ENCODE data around the gene SDCCAG8. TPM values are rescaled to one million over a fixed set of nuclear protein-coding genes. Genes with fewer than 3 reads are reported as not detected.

The SDCCAG8 gene
- polyA plus RNA-seq, 1 donor = 20.2 TPM

DNA sequence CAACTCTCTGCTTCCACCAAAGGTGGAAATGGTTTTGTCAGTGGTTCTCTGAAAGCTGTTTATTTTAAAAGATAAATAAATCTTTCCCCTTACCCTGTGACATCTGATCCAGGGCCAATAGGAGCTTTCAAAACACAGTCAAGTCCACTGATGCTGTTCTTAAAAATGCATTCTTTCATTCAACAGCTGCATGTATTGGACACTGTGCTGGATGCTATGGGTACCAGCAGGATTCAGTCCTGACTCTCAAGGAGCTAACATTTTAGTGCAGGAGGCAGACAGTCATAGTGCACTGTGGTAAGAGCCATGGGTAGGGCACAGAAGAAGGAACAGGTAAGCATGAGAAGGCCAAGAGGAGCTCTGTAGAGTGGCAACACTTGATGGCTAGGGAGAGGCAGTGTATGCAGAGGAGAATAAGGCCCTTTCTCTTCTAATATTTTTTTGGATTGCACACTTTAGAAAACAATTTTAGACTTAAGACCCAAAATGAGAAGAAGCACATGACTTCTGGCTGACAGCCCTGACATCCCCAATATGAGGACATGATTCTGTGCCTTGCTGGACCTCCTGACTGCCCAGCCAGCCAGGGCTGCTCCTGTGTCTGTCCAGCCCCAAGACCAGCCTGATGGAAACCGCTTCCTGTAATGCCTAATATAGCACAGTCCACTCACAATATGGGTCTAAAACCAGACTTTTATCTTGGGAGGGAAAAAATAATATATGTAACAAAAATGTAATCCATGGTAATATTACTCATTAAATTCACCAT lies 207.3 kb downstream of the SDCCAG8 start:
- DNase-seq = no peak

DNA sequence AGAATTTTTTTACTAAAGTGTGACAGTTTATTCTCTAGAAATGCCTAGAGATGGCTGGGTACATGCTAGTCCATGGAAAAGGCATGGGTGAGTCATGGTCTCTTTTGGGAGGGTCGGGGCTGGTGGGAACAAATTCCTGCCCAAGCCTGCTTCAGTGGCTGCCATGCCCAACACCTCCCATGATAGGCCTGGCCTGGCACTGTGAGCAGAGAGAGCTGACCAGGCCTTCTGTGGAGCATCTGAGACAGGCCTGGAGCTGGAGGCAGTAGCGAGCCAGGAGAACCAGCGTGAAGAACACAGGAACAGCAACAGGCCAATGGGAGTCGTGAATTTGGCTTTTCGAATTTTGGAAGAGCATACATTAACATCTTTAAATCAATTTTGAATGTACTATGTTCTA lies 209.2 kb downstream of the SDCCAG8 start:
- no peak for DNase-seq

DNA sequence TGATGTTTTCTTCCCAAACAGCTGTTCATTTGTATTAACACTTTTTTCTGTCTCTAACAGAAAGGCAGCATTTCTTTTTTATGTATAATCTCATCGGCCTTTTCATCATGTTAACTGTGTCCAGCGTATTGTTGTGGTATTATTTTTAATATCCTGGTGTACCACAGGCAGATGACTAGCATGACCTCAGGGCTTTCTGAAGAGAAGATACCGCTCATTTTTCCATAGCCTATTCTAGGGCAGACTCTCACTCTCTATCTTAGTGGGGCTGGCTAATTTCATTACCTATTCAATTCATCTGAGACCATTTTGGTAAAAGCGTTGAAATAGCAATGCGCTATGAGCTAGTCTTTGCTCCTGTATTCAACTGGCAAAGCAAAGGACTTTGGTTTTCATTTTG lies 209.9 kb downstream of the SDCCAG8 start:
- DNase-seq = no peak

DNA sequence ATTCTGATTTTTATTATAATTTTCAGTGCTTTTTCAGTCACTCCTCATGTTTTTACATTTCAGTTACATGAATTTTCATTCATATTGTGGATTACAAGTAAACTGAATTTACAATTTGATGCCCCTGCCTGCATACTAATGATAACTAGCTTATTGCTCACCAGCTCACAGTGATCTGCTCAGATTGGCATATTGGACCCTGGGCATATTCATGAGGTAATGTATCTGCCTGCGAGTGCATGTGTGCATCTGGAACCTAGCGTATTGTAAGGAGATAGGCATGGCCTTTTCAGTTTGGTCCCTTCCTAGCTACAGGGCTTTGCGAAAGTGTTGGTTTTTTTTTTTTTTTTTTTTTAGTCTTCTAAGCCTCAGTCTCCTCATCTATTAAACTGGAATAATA lies 213.7 kb downstream of the SDCCAG8 start:
- no peak for DNase-seq

DNA sequence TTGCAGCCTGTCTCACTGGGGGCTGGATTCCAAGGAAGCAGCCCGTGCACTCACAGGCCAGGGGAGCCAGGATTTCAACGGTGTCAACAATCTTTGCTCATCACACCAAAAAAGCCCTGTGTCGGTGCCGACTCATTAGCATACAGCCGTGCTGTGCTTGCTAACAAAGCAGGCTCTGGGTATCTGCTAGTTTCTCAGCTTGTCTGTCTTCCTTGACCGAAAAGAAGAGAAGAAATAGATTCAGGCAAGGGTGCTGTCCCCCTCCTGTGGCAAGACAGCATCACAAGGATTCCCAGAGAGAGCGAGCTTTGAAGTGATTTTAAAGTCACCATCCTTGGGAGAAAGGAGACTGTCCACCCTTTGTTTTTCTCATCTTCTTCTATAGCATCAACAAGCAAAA lies 214.7 kb downstream of the SDCCAG8 start:
- DNase-seq = no peak

DNA sequence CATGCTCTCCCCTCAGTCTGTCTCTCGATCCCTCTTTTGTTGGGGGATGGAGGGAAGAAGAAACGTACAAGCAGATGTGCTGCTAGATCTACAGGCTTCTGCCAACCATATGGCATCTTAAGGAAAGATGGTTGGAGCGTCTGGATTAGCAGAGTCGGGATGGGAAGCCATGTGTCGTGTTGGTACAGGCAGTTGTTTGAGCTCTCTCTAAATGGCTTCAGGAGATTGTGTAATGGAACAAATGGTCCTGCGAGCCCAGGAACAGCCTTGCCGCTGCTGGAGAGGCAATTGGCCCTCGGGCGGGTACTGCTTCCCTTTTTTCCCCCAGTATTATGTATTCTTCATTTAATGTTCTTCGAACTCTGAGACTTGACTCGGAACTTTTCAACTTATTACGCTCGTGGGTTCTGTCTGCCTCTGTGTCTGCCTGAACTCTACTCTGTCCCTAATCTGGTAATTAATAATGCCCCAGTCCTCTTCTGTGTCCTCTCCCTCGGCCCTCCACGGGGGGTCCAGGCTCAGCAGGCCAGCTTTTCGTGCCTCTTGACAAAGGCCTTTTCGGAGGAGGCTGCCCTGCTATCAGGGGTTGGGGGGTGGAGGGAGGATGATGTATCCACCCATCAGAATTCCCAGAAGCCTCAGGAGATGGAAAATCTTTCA lies 215.3 kb downstream of the SDCCAG8 start:
- no peak for DNase-seq

DNA sequence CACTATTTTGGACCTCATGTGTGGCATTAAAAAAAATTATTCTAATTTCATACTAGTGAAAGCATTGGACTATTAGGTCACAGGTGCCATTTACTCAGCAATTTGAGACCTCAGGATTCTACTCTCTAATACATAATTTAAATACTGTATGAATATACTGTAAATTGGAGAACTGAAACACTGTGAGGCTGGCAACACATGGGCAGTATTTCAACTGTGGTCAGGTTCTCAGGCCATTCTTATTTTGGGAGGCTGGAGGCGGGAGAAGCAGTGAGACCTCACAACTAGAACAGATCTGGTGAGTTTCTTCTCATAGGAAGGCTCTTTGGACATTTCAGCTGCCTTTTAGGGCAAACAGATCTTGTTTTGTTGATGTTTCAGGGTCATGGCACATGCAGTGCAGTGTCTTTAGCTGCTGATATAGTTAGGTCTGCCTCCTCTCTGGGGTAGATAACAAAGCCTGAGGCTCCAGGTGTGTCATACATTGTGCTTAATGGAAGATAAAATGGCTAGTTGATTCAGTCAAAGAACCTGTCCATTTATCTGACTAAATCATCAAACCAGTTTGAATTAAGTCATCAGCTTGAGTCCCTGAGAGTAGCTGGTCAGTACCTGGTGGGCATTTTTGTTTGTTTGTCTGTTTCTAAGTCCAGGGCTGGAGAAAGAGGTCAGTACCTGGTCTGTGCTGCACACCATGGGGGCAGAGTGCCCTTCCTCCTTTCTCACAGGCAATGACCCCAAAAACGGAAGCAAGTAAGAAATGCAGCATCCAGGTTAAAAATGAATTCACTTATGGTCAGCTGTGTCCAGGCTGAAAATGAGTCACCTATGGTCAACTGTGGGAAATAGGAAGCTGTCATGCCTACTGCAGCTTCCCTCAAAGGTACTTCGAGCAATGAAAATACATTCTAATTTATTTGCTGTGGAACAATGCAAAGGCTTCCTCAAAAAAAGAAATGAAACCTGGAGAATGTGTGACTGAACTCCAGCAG lies 216.2 kb downstream of the SDCCAG8 start:
- DNase-seq = no peak

DNA sequence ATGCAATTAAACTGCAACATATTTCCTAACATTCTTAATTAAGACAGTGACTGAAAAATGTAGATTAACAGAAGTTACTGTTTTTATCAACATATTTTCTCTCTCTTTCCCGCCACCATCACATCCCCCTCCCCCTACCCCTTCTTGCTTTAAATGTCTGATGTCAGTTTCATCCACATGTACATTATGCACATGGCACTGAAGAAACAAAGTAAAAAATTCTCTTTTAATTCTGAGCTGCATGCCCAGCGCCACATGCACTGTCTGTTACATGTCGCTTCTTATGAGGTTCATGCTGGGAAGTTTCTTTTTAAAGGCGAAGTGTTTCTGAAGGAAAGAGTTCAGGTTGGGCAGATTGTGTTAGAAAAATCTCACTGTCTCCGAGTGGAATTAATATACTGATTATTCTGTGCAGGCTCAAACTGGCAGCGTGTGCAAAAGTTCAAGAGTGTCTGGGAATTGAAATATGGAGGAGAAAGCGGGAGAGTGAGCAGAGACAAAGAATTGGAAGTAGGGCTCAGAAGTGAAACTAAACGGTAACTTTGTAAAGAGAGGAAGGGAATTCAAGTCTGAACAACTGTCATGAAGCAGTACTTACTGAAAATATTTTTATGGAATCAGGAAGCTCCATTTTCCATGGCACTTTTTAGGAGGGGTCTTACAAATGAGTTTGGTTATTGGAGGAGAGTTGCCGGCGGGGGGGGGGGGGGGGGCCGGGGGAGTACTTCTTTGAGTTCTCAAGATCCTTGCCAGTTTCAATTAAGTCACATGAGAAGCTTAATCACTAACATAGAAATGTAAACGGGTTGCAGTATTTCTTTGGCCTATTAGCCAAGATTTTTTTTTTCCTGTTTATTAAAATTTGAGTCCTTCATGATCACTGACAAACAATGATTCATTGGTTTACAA lies 217.6 kb downstream of the SDCCAG8 start:
- no peak for DNase-seq

DNA sequence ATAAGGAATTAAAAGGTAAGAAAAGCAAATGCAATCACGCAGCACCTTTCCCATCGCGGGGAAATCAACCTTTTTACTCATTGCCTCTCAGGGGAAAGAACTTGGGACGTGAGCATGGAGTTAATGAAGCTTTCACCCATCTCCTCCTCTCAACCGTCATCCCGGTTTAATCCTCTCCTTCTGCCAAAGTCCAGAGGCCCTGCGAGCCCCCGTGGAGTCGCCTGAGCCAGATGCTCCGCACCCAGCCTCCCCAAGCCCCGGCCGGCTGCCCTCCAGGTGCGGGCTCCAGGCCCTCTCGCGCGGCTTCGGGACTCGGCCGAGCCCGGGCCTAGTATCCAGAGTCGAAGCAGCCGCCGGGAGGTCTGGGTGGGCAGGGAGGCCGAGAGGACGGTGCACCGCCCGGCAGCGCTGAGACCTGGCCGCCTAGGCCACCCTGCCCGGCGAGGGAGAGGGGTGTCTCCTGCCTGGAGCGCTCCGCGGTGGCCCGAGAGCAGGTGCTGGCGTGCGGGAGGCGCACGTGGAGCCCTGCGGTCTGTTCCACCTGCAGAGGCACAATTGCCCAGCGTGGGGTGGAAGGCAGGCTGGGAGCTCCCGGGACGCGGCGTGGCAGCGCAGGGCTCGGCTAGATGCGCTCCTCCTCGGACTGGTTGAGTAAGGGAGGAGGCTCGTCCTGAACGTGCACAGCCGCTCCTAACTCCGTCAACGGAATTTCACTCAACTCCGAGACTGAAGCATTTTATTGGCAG lies 218.5 kb downstream of the SDCCAG8 start:
- no peak for DNase-seq

DNA sequence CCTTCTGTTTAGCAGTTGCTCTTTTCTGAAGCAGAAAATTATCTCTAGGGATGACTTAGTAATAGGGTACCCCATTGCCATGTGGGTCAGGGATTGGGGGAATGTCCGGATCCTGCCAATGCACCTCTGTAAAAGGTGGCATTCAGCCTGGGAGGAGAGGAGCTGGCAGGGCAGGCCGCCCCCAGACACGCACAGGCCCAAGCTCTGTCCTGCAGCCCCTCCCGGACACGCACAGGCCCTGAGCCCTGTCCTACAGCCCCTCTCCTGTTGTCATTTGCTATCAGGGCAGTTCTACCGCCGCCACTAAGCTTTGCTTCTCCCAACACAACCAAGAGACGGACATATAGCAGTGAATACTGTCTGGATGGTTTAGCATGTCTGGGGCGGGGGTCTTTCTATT lies 219.1 kb downstream of the SDCCAG8 start:
- DNase-seq = no peak

DNA sequence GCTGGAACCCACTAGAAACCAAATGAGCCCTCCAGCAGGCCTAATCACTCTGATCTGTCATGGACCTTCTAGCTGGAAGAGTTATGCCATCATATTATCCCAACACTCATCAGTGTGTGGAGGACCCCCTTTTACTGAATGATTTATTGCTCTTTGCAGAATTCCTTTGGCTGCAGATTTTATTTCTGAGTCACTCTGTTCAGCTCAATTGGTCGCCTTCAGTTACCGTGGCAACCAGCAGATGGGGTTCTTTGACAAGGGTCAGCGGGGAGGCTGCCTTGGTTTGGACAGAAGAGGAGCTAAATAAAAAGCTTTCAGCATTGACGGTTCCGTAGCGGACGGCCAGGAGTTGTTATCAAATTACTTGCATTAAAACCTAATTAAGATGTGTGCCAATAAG lies 220.1 kb downstream of the SDCCAG8 start:
- DNase-seq = no peak

DNA sequence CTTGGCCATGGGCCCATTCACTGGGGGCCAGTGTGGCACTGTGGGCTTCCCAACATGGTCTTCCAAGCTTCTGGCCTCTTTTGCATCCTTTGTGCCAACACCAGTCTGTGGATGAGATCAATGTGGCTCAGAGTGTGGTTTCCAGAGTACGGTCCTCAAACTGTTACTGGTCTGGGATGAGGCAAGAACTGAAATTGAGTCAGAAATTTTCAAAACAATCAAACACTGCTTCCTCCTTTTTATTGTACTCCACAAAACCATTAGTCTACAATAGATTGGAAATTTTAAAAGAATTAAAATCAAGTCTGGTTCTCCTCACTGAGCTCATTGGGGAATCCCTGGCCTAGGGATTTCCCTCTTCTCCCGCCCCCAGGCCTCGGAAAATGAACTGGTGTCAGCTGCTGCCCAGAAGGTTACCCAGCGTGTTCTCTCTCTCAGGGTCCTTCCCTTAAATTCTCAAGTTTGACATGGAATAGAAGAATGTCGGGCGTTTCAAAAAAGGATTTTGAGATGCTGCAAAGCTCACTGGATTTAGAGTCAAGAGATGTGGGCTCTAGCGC lies 222.0 kb downstream of the SDCCAG8 start:
- no peak for DNase-seq

DNA sequence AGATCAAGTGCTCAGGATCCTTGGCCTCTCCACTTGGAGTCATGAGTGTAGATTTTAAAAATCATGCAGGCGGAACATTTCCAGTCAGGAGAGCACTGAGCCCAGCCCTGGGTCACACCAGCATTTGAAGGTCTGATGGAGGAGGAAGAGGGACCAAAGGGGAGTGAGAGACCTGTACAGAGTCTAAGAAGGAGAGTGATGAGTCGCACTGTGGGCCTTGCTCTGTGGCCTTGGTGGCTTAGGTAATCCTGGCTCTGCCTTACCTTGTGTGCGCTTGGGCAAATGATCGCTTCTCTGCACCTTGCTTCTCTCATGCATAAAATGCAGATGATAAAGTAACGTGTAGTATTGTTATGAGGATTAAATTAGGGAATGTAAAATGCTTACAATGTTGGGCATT lies 225.3 kb downstream of the SDCCAG8 start:
- no peak for DNase-seq

DNA sequence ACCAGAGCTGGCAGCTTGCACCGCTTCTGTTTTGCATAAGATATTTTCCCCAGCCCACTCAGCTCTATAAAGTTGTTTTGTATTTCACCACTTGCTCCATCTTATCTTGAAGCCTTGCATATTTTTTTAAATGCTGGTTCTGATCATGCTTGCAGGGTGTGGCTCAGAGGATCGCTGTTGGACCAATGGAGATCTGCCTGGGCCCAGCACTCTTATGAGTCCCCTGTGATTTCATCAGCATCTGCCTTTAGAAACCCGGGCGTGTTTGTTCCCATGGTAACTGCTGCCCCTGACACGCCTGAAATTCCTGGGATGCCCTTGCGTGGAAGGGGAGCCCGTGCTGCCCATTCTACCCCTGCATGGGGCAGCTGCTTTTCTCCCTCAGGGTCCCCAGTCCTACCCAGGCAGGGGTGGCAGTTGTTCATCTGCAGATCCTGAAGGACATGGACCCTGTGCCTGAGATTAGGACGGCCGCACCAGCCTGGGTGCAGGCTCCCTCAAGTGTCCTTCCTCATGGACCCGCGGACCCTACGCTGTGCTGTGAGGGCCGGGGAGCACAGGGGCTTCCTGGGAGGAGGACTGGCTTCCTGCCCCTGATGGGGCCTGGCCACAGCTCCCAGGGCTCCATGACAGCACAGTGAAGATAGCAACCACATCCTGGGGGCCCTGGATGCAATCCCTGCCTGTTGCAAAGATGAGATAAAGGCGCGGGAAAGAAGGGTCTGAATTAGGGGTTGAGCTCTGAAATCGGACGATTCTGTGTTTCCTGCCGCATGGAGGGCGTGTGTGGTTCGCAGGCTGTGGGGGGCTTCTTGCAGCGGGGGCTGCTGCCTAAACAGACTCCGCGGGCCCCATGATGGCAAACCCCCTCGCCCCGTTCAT lies 226.5 kb downstream of the SDCCAG8 start:
- DNase-seq = no peak

DNA sequence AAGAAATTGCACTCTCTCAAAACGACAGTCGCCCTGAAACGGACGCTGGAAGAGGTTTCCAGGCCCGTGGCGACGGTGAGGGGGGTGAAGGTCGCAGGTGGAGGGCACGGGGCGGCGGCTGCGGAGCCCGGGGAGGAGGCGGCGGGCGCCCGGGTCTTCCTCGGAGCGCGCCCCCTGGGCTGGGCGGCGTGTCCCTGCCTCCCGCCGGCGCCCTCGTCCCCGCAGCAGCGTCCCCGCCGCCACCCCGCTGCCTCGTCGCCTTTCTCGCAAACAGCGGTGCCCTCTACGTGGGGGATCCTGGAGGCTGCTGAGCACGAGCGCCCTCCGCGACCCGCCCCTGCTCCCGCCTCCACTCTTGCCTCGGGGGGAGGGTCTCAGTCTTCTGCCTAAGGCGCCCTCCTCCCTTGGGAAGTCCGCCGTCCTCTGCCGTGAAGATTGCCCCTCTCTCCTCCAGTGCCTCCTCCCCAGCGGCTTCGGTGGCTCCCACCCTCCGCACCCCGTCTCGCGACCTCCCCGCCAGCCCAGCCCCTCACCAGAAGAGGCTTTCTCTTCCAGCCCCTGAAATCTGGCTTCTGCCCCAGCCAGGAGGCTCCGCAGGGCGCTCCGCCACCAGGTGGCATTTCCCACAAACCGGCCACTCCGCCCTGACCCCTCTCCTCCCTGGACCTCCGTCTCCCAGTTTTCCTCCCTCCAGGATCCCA lies 227.4 kb downstream of the SDCCAG8 start:
- DNase-seq = no peak

DNA sequence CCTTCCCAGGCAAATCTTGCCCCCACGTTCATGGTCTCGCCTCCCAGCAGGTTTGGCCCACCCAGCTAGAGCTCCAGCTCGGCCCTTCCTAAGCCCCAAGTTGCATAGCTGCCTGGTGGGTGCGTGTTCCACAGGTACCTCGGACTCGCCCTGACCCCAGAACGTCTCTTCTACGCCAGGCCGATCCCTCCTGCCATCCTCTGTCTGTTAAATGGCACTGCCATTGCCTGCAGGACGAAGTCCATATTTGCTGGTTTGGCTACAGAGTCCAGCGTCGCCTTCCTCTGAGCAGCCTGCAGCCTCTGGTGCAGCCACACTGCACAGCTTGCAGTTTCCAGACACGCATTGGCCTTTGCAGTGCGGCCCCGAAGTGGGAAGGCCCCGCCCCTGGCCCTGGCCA lies 228.1 kb downstream of the SDCCAG8 start:
- no peak for DNase-seq

DNA sequence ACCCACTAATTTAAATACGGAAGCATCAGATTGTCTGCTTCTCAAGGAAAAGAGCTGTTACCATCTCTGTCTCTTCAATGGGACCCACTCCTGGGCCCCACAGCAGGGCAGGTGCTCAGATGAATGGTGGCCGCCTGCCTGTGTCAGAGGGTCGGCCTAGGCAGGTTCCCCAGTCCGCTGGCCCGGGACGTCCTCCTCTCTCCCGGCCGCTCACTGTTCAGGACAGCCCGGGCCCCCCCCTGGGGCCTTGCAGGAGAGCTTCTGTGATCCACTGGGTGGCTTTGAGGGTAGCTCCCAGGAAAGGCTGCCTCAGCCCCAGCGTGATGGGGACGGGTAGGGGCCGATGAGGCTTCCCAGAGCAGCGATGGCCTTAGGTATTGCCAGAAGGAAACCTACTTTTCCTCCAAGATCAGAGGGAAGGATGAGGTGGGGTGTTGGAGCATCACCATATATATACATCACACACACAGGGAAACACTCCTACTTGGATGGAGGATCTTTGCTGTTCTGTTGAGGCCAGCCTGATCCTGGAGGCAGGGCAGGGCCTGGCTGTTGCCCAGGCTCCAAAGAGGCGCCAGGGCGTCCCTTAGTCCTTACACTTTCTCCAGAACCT lies 231.3 kb downstream of the SDCCAG8 start:
- DNase-seq = no peak

DNA sequence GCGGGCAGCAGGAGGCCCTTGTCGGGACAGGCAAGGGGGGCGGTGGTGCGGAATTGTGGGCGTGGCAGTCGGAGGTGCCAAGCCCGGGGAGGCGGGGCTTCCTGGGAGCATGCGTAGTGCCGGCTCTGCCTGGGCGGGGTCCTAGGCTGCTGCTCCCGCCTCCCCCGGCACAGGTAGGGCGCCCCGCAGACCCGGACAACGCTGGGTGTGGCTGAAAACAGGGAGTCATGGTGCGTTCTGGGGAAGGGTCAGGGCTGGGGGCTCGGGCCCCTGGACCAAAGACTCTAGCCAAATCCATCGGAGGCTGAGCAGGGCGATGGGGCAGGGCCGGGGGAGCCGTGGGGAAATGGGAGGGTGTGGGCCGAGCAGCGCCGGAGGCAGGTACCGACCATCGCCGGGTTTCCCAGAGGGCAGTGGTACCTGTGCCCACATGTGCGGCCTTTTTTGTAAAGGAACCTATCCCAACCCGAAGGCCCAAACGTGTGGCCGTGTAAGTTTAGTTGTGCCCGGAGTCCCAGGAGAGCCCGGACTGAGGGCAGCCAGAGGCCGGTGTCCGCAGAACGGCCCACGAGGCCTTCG lies 231.9 kb downstream of the SDCCAG8 start:
- no peak for DNase-seq

Data from hindlimb muscle (tissue), 1 donor.